ENCODE data around the gene CD177.

CD177 gene
- total RNA-seq: 0 reads per million in 3 donors

GRCh38 chr19:43353606-43354304 lies at the start of gene CD177:
Gene CD177, plus strand, starts transcription at chr19:43353686. Its CDS starts 29 bp downstream, at chr19:43353715.
- no peak within 1 kb of the TSS for H3K27ac ChIP-seq (ENCODE audit: insufficient read depth, low read length, poor library complexity, severe bottlenecking)
- H3K36me3 ChIP-seq (ENCODE audit: control insufficient read depth, insufficient read depth, low read length): no peaks in the 10 kb centered on the region
- H3K4me1 ChIP-seq (ENCODE audit: control insufficient read depth, insufficient read depth, low read length, poor library complexity, severe bottlenecking): no peaks in the 10 kb centered on the region
- no peak for DNase-seq
- no peaks in the 10 kb centered on the region for H3K27me3 ChIP-seq (replicated peaks; ENCODE audit: control insufficient read depth, insufficient read depth, low read length, poor library complexity, severe bottlenecking)
- H3K4me3 ChIP-seq (ENCODE audit: insufficient read depth, low read depth, low read length, poor library complexity, severe bottlenecking): no peak within 1 kb of the TSS
- H3K9me3 ChIP-seq (ENCODE audit: control insufficient read depth, low read length): no peaks in the 10 kb centered on the region

GRCh38 chr19:43305642-43306041 lies 47.8 kb upstream of the CD177 start:
- H3K9me3 ChIP-seq (ENCODE audit: control insufficient read depth, low read length): no peaks in the 10 kb centered on the region
- no peaks in the 10 kb centered on the region for H3K27me3 ChIP-seq (replicated peaks; ENCODE audit: control insufficient read depth, insufficient read depth, low read length, poor library complexity, severe bottlenecking)
- no peaks in the 10 kb centered on the region for H3K36me3 ChIP-seq (ENCODE audit: control insufficient read depth, insufficient read depth, low read length)
- H3K4me1 ChIP-seq (ENCODE audit: control insufficient read depth, insufficient read depth, low read length, poor library complexity, severe bottlenecking): no peaks in the 10 kb centered on the region
- H3K27ac ChIP-seq (ENCODE audit: insufficient read depth, low read length, poor library complexity, severe bottlenecking): no peak overlapping the region
- no peak overlapping the region for H3K4me3 ChIP-seq (ENCODE audit: insufficient read depth, low read depth, low read length, poor library complexity, severe bottlenecking)
- DNase-seq: no peak

GRCh38 chr19:43306097-43306496 lies 47.4 kb upstream of the CD177 start:
- Histone ChIP-seq H3K4me1 (ENCODE audit: control insufficient read depth, insufficient read depth, low read length, poor library complexity, severe bottlenecking) (no peaks in the 10 kb centered on the region), H3K27me3 (replicated peaks; ENCODE audit: control insufficient read depth, insufficient read depth, low read length, poor library complexity, severe bottlenecking) (no peaks in the 10 kb centered on the region), H3K9me3 (ENCODE audit: control insufficient read depth, low read length) (no peaks in the 10 kb centered on the region), H3K36me3 (ENCODE audit: control insufficient read depth, insufficient read depth, low read length) (no peaks in the 10 kb centered on the region), H3K4me3 (ENCODE audit: insufficient read depth, low read depth, low read length, poor library complexity, severe bottlenecking) (no peak overlapping the region), H3K27ac (ENCODE audit: insufficient read depth, low read length, poor library complexity, severe bottlenecking) (no peak overlapping the region)
- DNase-seq: no peak

GRCh38 chr19:43308244-43308815 lies 45.2 kb upstream of the CD177 start:
- Histone ChIP-seq H3K9me3 (ENCODE audit: control insufficient read depth, low read length) (no peaks in the 10 kb centered on the region), H3K4me1 (ENCODE audit: control insufficient read depth, insufficient read depth, low read length, poor library complexity, severe bottlenecking) (no peaks in the 10 kb centered on the region), H3K36me3 (ENCODE audit: control insufficient read depth, insufficient read depth, low read length) (no peaks in the 10 kb centered on the region), H3K27me3 (replicated peaks; ENCODE audit: control insufficient read depth, insufficient read depth, low read length, poor library complexity, severe bottlenecking) (no peaks in the 10 kb centered on the region), H3K4me3 (ENCODE audit: insufficient read depth, low read depth, low read length, poor library complexity, severe bottlenecking) (no peak overlapping the region), H3K27ac (ENCODE audit: insufficient read depth, low read length, poor library complexity, severe bottlenecking) (no peak overlapping the region)
- DNase-seq: no peak

DNA sequence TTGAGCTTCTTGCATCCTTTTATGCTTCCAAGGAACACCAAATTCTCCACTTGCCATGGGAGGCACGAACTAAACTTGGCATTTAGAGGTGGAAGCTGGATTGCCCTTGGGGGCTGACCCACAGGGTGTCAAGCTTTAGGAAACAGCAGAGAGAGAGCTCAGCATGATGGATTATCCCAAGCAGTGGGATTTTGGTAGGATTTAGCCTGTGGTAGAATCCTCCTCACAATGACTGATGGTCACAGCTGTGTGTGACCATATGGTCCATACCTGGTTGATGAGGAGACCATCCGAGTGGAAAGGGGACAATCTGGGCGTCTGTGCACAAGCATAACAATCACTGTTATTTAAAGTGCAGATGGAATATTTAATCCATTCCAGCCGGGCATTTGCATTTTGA lies 44.0 kb upstream of the CD177 start:
- Histone ChIP-seq H3K9me3 (ENCODE audit: control insufficient read depth, low read length) (no peaks in the 10 kb centered on the region), H3K4me3 (ENCODE audit: insufficient read depth, low read depth, low read length, poor library complexity, severe bottlenecking) (no peak overlapping the region), H3K36me3 (ENCODE audit: control insufficient read depth, insufficient read depth, low read length) (no peaks in the 10 kb centered on the region), H3K4me1 (ENCODE audit: control insufficient read depth, insufficient read depth, low read length, poor library complexity, severe bottlenecking) (no peaks in the 10 kb centered on the region), H3K27me3 (replicated peaks; ENCODE audit: control insufficient read depth, insufficient read depth, low read length, poor library complexity, severe bottlenecking) (no peaks in the 10 kb centered on the region), H3K27ac (ENCODE audit: insufficient read depth, low read length, poor library complexity, severe bottlenecking) (no peak overlapping the region)
- no peak for DNase-seq

GRCh38 chr19:43310221-43310620 lies 43.3 kb upstream of the CD177 start:
- Histone ChIP-seq H3K27me3 (replicated peaks; ENCODE audit: control insufficient read depth, insufficient read depth, low read length, poor library complexity, severe bottlenecking) (no peaks in the 10 kb centered on the region), H3K27ac (ENCODE audit: insufficient read depth, low read length, poor library complexity, severe bottlenecking) (no peak overlapping the region), H3K9me3 (ENCODE audit: control insufficient read depth, low read length) (no peaks in the 10 kb centered on the region), H3K4me3 (ENCODE audit: insufficient read depth, low read depth, low read length, poor library complexity, severe bottlenecking) (no peak overlapping the region), H3K36me3 (ENCODE audit: control insufficient read depth, insufficient read depth, low read length) (no peaks in the 10 kb centered on the region), H3K4me1 (ENCODE audit: control insufficient read depth, insufficient read depth, low read length, poor library complexity, severe bottlenecking) (no peaks in the 10 kb centered on the region)
- DNase-seq: no peak

- H3K27ac ChIP-seq (ENCODE audit: insufficient read depth, low read length, poor library complexity, severe bottlenecking): no peak overlapping the region
- no peak for DNase-seq
- no peaks in the 10 kb centered on the region for H3K4me1 ChIP-seq (ENCODE audit: control insufficient read depth, insufficient read depth, low read length, poor library complexity, severe bottlenecking)
- H3K4me3 ChIP-seq (ENCODE audit: insufficient read depth, low read depth, low read length, poor library complexity, severe bottlenecking): no peak overlapping the region
- H3K27me3 ChIP-seq (replicated peaks; ENCODE audit: control insufficient read depth, insufficient read depth, low read length, poor library complexity, severe bottlenecking): no peaks in the 10 kb centered on the region
- H3K36me3 ChIP-seq (ENCODE audit: control insufficient read depth, insufficient read depth, low read length): no peaks in the 10 kb centered on the region
- no peaks in the 10 kb centered on the region for H3K9me3 ChIP-seq (ENCODE audit: control insufficient read depth, low read length)
These were observed 42.2 kb upstream of the CD177 start for GRCh38 chr19:43311256-43311655.

DNA sequence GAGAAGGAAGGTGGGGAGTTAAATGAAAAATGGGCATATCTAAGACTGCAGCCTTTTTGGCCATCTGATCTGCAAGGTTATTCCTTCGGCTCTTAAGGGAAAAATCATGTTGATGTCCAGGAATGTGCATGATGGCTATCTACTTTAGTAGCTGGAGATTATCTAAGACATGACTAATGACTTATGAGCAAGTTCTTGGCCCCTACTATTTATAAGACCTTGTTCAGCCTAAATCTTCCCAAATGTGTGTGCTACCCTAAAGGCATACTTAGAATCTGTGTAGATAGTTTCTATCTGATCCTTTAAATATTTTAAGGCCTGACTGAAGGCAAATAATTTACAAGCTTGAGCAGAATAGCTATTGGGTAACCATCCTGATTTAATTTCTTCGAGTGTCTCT lies 41.8 kb upstream of the CD177 start:
- H3K4me1 ChIP-seq (ENCODE audit: control insufficient read depth, insufficient read depth, low read length, poor library complexity, severe bottlenecking): no peaks in the 10 kb centered on the region

GRCh38 chr19:43313711-43314495 lies 39.6 kb upstream of the CD177 start:
- no peaks in the 10 kb centered on the region for H3K4me1 ChIP-seq (ENCODE audit: control insufficient read depth, insufficient read depth, low read length, poor library complexity, severe bottlenecking)
- no peak for DNase-seq
- H3K27me3 ChIP-seq (replicated peaks; ENCODE audit: control insufficient read depth, insufficient read depth, low read length, poor library complexity, severe bottlenecking): no peaks in the 10 kb centered on the region
- H3K27ac ChIP-seq (ENCODE audit: insufficient read depth, low read length, poor library complexity, severe bottlenecking): no peak overlapping the region
- H3K4me3 ChIP-seq (ENCODE audit: insufficient read depth, low read depth, low read length, poor library complexity, severe bottlenecking): no peak overlapping the region
- no peaks in the 10 kb centered on the region for H3K36me3 ChIP-seq (ENCODE audit: control insufficient read depth, insufficient read depth, low read length)
- no peaks in the 10 kb centered on the region for H3K9me3 ChIP-seq (ENCODE audit: control insufficient read depth, low read length)

More for the DNA sequence above, 41.8 kb upstream of the CD177 start:
- Histone ChIP-seq H3K4me3 (ENCODE audit: insufficient read depth, low read depth, low read length, poor library complexity, severe bottlenecking) (no peak overlapping the region), H3K9me3 (ENCODE audit: control insufficient read depth, low read length) (no peaks in the 10 kb centered on the region), H3K27ac (ENCODE audit: insufficient read depth, low read length, poor library complexity, severe bottlenecking) (no peak overlapping the region), H3K27me3 (replicated peaks; ENCODE audit: control insufficient read depth, insufficient read depth, low read length, poor library complexity, severe bottlenecking) (no peaks in the 10 kb centered on the region), H3K36me3 (ENCODE audit: control insufficient read depth, insufficient read depth, low read length) (no peaks in the 10 kb centered on the region)
- DNase-seq: no peak

- Histone ChIP-seq H3K27me3 (replicated peaks; ENCODE audit: control insufficient read depth, insufficient read depth, low read length, poor library complexity, severe bottlenecking) (no peaks in the 10 kb centered on the region), H3K9me3 (ENCODE audit: control insufficient read depth, low read length) (no peaks in the 10 kb centered on the region), H3K36me3 (ENCODE audit: control insufficient read depth, insufficient read depth, low read length) (no peaks in the 10 kb centered on the region), H3K4me3 (ENCODE audit: insufficient read depth, low read depth, low read length, poor library complexity, severe bottlenecking) (no peak overlapping the region), H3K27ac (ENCODE audit: insufficient read depth, low read length, poor library complexity, severe bottlenecking) (no peak overlapping the region), H3K4me1 (ENCODE audit: control insufficient read depth, insufficient read depth, low read length, poor library complexity, severe bottlenecking) (no peaks in the 10 kb centered on the region)
- DNase-seq: no peak
These were observed 37.6 kb upstream of the CD177 start for GRCh38 chr19:43315851-43316250.

Measured in effector memory CD4-positive, alpha-beta T cell (primary cell).